ENCODE measurements around the gene AVEN.

- TF ChIP-seq CTCF (IDR thresholded peaks at IDR 0.05; ENCODE audit: extremely low read depth in 1 of 2, insufficient read depth in 1 of 2, low read depth in 1 of 2, low read length in 2 of 2) (peak; percentile 34 to 45), EZH2 (IDR thresholded peaks at IDR 0.05; ENCODE audit: borderline replicate concordance, low read depth, low read length, severe bottlenecking) (no peak), POLR2AphosphoS5 (IDR thresholded peaks at IDR 0.05; ENCODE audit: insufficient read depth, low read depth, low read length) (no peak), POLR2A (IDR thresholded peaks at IDR 0.05; ENCODE audit: low read depth, low read length) (no peak)
These were observed 75.0 kb downstream of the AVEN start for GRCh38 chr15:33963831-33964664.

All from endothelial cell of umbilical vein (primary cell).